Measurements from ENCODE around the gene QSOX2.

QSOX2 gene

DNA sequence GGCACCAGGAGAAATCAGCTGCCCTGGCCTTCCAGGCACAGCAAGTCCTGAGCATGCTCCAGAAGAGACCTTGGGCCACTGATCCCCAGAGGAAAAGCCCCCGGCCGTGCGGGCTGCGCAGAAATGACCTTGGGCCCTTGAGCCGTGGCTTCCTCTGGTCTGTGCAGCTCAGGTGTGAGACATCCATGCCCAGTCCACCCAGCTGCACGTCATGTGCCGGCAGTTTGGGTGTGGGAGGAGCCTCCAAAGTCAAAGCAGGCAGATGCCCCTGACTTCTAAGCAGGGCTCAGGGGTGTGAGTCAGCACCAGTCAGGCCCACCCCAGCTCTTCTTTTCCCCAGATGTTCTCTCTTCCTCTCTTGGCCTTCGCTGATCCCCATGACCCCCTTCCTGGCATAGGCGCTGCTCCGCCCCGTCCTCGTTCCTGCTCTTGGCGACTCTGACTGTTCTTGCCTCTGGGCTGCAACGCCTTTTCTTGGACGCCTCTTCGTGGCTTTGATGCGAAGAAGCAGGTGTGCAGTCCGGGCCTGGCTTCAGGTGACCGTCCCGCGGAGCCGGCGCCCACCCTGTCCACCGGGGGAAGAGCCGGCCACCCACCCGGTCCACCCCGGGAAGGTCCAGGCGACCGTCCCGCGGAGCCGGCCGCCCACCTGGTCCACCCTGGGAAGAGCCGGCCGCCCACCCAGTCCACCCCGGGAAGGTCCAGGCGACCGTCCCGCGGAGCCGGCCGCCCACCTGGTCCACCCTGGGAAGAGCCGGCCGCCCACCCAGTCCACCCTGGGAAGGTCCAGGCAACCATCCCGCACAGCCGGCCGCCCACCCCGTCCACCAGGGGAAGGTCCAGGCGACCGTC lies 5.9 kb upstream of the QSOX2 start:
- DNase-seq (ENCODE audit: low spot score), result no peak

DNA sequence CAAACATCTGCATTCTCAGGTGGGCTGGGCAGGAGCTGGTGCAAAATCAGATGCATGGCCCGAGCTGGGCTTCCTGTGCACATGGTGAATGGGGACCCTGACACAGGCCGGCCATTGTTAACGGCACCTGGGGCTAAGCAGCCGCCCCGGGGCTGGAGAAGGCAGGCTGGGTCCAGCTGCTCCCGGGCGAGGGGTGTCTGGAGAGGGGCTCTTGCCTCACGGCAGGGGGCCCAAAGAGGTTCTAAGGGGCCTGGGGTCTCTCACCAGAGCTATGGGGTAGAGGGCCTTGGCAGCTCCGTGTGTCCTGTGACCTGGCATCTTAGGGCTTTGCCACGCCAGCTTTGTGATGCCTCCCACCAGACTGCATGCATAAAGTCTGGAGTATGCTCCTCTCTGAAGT lies 5.1 kb upstream of the QSOX2 start:
- DNase-seq (ENCODE audit: low spot score), result no peak

DNA sequence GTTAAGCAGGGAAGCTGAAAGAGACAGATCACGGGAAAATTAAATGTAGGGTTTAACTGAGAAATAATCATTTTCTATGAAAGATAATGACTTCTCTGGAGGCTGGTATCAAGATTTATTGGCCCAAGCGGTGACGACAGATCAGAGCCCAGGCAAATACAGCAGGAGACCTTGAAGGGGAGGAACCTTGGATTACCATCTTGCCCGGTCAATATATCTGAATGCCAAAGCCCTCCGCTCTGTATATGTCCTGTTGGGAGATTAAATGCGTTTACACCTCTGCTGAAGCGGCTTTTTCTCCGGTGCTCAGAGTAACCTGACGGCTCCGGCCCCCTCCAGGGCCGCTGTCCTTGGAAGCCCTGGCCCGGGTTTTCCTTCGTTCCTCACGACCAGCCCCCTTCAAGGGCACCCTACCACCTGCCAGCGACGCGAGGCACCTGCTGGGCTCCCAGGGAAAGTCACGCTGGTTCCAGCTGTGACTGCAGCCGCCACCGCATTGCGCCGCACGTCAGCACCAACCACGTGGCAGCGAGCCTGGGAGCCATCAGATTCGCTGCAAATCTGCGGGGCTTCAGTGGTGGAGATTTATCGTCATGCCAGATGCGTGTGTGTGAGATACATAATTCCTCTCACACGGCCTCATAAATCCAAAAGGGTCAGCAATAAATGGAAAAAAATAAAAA lies 4.4 kb upstream of the QSOX2 start:
- no peak for DNase-seq (ENCODE audit: low spot score)

DNA sequence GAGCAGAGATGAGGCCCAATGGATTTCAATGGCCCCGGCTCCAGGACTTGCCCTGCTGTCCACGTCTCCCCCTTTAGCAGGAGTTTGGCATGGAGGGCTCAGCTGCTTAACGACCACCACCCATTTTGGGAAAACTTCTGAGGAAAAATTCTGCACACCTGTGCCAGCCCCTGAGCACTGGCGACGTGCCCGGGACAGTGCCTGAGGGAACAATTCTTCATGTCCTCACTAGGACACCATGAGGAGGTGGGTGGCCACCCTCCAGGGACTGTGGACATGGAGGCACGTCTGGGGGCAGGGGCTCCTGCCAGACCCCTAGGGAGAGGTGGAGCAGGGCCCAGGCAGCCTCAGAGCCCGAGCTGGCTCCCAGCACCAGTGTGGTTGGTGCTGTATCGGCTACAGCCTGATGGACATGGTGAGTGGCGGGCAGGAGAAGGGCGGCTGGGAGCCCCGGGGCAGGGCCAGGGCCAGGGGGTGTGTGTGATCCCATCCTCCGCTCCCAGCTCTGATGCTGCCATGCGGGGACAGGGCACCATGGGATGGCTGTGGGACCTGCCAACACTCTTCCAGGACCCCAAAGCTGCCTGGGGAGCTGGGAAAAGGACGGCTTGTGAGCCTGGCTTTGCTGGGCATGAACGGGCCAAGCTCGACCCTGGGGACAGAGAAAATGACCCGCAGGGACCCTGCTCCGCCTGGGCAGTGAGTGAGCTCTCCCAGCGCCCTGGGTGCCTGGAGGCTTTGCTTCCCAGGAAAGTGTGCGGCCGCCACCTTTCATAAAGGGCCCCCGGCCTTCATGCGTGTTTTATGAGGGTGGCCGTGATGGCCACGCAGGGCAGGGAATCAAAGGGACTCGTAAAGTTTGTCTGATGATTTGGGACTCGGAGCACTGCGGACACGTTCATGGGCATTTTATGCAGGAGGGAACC lies 3.6 kb upstream of the QSOX2 start:
- no peak for DNase-seq (ENCODE audit: low spot score)

DNA sequence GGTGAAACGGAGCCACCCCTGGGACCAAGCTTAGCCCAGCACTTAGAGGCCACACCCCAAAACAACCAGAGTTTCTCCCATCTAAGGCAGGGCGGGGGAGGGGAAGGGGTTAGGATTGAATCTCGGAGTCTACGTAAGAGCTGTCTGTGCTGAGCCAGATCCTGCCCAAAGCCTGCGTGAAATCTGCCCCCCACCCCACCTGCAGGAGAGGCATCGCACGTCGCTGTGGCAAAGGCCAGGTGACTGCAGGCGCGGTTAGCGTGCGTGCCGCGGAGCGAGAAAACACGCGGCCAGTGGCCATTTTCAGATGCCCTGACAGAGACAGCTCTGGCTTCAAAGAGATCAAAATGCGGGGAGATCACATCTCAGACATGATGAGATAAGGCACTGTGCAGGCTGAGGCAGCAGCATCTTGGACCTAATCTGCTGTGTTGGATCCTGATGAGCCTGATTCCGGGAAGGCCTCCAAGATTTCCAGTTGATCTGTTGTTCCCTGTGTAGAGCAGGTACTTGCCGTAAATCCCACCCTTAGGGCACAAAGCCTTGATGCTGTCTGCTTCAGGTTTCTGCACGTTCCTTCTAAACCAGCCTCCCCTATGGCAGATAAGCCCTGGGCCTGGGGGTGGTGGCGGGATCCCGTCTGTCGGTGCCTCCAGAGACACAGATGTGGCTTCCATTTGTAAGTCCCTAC lies 2.5 kb upstream of the QSOX2 start:
- no peak for DNase-seq (ENCODE audit: low spot score)

DNA sequence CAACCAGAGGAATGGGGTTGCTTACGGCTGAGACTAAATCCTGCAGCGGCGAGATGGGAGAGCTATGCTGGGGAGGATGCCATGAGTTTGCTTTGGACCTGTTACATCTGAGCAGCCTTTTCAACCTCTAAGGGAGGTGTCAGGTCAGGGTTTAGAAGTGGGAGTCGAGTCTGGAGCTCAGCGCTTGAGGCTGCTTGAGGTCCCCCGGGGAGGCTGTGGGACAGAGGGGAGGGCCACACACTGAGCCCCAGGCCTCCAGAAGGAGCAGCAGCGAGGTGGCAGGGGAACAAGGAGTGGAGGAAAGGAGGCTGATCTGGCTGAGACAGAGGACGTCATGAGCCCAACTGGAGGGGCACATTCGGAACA lies 1.9 kb upstream of the QSOX2 start:
- DNase-seq (ENCODE audit: low spot score), result no peak

DNA sequence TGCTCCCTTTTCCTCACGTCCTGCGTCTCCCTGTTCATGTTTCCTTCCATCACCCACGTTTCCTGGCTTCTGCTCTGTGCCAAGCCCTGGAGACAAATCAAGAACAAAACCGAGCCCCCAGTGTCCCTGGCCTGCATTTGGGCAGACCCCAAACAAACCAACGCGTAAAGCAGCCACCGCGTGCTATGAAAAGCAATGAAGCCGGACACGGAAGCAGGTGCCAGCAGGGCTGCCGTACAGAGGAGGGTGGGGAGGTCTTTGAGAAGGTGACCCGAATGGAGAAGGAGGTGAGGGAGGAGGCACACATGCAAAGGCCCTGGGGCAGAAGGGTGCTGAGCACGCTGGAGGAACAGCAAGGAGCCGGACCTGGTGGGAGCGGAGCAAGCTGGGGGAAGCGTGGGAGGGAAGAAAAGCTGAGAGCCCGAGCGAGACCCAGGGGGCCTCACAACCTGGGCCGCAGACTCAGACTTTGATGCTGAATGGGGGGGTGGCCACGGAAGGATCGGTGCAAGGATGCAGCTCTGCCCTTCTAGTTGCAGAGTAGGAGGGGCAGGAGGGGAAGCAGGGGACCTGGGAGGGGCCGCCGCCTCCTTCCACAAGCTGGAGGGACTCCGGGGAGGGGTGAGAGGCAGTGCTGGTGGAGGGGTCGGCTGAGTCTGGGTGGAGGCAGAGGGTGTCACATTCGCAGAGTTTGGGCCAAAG lies 1.4 kb upstream of the QSOX2 start:
- DNase-seq (ENCODE audit: low spot score), result no peak

DNA sequence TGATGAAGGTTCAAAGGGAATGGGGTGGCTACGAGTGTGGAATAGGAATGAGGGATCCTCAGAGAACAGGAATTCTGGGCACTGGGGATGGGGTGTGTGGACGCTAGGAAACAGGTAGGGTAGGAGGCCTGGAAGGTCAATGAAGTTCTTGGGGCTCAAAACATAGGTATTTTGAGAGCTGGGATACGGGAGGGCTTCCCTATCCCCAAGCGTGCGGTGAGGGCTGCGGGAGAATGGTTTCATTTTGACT lies 718 bp downstream of the QSOX2 start:
- no peak for DNase-seq (ENCODE audit: low spot score)

DNA sequence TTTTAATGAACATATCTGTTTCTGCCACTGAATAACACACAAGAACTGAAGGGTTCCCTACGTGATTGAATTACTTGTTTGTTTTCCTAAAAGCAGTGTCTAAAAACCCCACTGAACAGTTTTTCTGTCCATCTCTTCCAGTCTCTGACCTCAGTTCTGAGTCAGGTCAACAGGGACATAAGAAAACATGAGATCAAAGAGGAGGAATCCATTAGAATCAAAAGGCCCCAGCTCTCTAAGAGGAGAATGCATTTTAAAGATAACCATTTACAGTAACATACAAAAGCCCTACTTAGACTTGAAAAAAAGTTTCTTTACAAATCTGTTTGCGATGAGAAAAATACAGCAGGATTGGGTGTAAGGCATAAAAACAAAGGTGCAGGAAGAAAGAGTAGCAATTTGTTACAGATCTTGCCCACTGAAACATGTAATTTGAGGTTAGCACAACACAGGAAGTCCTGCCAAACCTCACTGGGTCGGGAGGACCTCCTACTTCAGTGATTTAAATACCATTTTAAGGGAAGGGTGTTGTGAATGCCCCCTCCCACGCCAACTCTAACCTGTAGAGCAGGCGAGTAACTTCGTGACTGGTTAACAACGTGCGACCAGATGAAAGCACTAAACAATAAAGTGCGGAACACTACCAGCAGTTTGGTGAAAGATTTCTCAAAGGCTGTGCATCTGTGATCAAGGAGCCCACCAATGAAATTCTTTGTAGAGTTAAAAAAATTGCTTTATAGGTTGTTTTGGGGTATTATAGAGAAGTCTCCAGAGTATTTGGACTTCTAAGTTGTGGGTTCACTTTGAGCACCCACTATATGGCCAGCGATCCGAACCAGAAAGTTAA lies 1.3 kb downstream of the QSOX2 start:
- DNase-seq (ENCODE audit: low spot score), result no peak

DNA sequence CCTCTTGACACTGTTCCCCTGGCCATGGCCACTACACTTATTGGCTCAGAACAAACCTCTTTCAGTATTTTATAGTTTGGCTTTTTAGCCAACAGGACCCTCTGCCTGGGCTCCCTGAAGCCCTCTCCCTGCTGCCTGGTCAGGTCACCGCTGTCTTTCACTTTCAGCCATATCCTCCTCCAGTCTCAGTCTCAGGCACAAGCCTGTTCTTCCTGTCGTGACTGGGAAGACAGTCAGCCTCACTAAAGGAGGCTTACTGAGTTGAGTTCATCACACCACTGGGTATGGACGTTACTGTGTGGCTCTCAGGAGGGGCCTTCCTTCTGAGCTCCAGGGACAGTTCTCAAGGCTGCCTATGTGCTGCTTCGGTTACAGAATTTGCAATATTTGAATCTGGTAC lies 2.0 kb downstream of the QSOX2 start:
- DNase-seq (ENCODE audit: low spot score), result no peak

DNA sequence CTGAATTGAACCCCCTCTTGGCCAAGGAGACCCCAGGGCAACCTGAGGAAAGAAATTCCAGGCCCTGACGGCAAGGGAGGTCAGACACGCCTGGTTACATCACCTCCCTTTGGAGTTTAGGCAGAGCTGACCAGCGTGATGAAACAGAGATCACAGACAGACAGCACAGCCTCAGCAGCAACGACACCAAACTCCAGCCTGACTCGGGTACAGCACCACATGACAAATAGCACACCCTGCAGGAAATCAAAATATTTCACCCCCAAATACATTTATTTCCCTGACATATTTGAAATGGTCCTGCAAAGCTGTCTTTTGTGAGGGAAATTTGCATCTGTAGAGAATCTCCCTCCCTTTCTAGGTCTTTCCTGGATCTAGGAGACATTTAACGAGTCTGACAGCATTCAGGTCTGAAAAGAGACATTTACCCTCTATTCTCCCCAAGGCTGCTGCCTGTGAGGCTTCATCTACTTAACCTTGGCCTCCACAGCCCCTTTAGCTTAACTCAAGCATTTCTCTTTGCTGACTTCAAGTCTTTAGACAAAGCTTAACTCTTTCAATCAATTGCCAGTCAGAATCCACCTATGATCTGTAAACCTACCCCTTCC lies 2.6 kb downstream of the QSOX2 start:
- no peak for DNase-seq (ENCODE audit: low spot score)

DNA sequence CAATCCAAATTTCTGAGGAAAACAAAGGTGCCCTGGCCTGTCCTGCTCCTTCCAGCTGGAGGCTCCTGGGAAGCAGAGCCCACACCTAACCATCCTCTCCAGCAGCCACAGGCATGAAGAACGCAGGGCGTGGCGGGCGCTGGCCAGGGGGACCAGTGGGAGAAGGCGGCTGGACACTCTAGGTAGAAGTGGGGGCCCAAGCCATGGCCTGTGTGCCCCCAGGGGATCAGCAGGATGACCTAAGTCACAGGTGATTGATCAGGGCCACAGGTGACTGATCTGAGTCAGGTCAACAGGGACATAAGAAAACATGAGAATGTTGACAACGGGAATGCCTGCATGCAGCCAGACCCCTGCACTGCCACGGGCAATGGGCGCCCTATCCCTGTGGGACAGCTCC lies 3.4 kb downstream of the QSOX2 start:
- DNase-seq (ENCODE audit: low spot score), result no peak

DNA sequence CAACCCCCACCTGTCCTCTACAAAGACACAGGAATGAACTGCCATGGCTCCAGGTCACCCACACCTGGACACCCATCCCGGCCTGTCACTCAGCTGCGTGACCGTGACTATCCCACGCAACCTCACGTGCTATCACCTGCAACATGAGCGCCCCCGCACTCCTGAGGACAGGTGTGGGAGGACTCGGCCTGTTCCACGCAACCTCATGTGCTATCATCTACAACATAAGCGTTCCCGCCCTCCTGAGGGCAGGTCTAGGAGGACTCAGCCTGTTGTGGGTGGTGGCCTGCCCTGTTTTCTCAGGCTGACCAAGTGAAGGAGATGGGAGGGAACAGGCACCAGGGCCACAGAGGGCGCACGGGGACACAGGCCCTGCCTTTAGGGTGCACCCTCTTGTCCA lies 4.1 kb downstream of the QSOX2 start:
- no peak for DNase-seq (ENCODE audit: low spot score)

DNA sequence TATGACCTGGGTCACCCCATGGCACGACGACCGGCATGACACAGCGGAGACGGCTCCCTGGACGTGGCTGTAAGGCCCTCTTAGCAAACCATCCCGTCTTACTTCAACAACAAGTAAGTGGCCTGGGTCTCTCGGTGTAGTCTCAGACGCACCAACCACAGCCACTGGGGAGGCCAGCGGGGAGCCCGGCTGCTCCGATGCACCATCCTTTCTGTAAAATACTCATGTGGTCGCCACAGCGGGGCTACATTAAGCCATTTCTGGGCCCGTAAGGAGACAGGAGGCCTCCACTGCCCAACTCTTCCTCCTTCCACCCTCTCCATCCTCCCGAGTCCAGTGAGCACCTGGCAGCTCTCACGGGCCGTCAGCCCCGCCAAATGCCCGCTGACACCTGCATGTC lies 4.7 kb downstream of the QSOX2 start:
- no peak for DNase-seq (ENCODE audit: low spot score)

DNA sequence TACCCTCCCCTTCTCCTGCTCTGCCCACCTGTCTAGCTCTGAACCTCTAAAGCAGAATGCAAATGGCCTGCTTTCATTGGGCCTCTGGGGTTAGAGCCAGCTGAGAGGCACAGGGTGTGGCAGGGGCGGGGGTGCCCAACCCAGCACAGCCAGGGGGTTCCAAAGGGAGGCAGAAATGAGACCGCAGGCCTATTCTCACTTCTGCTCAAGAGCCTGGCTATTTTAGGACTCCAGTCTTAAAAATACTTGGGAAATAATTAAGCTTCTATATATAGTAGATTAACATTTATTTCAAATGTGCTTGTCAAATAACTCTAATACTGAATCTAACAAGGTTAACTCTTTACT lies 5.7 kb downstream of the QSOX2 start:
- no peak for DNase-seq (ENCODE audit: low spot score)

DNA sequence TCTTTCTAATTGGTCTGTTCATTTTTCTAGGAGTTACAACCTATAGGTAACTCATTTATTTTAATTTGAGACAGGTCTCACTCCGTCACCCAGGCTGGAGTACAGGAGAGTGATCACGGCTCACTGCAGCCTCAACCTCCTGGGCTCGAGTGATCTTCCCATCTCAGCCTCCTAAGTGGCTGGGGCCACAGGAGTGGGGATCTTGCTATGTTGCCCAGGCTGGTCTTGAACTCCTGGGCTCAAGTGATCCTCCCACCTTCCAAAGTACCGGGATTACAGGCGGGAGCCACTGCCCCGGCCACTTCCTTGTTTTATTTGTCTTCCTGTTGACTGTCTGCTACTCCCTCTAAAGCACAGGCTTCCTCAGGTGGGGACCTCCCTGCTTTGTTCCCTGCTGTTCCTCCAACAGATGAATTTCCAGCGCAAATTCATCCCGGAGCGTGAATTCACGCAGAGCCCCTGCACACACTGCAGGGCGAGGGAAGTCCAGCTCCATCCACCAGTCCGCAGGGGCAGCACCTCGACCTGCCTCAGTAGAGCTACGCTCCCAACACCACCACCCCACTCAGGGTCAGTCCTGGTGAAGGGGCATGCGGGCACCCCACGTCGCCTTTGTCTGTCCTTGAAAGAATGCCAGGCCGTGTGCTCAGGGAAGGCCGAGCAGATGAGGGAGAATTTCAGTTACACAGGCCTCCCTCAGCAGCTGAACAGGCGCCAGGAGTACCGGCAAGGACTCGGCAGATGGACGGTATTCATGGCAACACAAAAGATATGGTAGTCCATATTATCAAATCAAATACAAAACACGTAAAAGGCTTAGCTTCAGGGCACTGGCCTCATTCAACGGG lies 6.3 kb downstream of the QSOX2 start:
- no peak for DNase-seq (ENCODE audit: low spot score)

DNA sequence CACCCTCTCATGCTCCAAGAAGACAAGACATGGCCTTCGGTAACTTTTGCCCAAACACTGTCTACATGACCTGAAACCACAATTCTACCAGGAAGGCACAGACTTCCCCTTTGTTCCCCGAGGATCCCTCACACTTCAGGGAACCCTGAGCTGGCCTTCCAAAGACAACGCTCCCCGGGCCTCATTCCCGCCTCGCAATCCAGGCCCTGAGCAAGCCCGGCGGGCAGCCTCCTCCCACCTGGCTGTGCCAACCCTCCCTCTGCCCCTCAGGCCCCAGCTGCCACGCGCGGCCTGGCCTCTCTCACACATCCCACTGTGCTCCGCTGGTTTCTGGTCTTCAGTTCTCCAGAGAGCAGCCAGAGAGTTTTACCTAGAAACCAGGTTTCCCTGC lies 7.3 kb downstream of the QSOX2 start:
- no peak for DNase-seq (ENCODE audit: low spot score)

DNA sequence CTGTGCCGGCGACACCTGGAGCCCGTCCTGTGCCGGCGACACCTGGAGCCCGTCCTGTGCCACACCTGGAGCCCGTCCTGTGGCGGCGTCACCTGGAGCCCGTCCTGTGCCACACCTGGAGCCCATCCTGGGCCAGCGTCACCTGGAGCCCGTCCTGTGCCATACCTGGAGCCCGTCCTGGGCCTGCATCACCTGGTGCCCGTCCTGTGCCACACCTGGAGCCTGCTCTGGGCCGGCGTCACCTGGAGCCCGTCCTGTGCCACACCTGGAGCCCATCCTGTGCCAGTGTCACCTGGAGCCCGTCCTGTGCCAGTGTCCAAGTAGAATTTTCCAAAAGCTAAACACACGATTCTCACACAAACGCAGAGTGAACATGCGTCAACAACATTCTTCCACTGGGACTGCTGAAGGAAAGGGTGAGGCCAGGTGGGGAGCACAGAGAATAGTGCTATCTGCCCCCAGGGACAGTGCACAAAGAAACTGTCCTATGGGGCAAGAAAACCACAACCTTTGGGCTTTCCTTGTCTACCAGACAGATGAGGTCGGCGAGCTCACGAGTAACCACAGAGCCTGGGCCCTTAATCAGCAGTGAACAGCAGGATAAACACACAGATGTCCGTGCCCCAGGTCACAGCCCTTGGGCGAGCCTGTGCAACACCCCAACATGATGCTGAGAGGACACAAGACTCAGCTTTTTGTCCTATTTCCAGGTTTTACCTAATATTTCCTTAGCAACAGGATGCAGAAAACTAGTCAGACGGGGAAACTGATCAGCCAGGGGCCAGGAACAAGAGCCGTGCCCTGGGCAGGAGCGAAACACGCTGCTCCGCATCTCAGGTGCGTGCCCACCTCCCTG lies 7.9 kb downstream of the QSOX2 start:
- DNase-seq (ENCODE audit: low spot score), result no peak

Data from AG08396 (cell line).